OCI-LY7 (cell line): Measurements from ENCODE around the gene INTS3. TPM values are rescaled to one million over a fixed set of nuclear protein-coding genes. Genes with fewer than 3 reads are reported as not detected.

Experiments used
- BruUV-seq: library from RNA; stranded (reverse); fragments of 400-500 nt; replicated peaks from 2 replicates; lab custom pipeline; 2021; lab: Mats Ljungman, UMichigan
- CTCF ChIA-PET: fragments of 300-600 bp; sonication (Branson Sonifier 250); formaldehyde crosslinking; loops from one replicate; lab custom pipeline; 2022; ENCODE audit warnings: antibody characterized with exemption; ENCODE audit not compliant: unreplicated experiment; lab: Charles Lee
- POLR2A ChIA-PET: fragments of 300-600 bp; sonication (Branson Sonifier 250); formaldehyde crosslinking; loops from one replicate; lab custom pipeline; 2022; ENCODE audit warnings: antibody characterized with exemption; lab: Charles Lee
- DNase-seq: peaks from one replicate; pipeline ENCODE4 v3.0.0-alpha.2; 2015; ENCODE audit warnings: low spot score
- H2AFZ ChIP-seq: fragments of 200-600 bp; sonication (generic), shearing (Covaris generic); 2 replicates; pipeline ENCODE4 v1.6.1; 2014; ENCODE audit warnings: mild to moderate bottlenecking, antibody characterized with exemption, low read length, moderate library complexity
- H3K27ac ChIP-seq: fragments of 200-600 bp; sonication (generic); 2 replicates; pipeline ENCODE4 v1.5.1; 2014; ENCODE audit warnings: mixed run types, low read depth, mild to moderate bottlenecking, moderate library complexity, low read length, inconsistent platforms; ENCODE audit not compliant: poor library complexity, severe bottlenecking
- H3K36me3 ChIP-seq: fragments of 200-600 bp; sonication (generic); 2 replicates; pipeline ENCODE4 v1.6.1; 2014; ENCODE audit warnings: mild to moderate bottlenecking, antibody characterized with exemption, low read length, moderate library complexity, mixed read lengths; ENCODE audit not compliant: insufficient read depth
- H3K4me1 ChIP-seq: fragments of 200-600 bp; sonication (generic); 2 replicates; pipeline ENCODE4 v1.5.1; 2014; ENCODE audit warnings: mild to moderate bottlenecking, low read length; ENCODE audit not compliant: insufficient read depth, poor library complexity, severe bottlenecking
- H3K4me2 ChIP-seq: fragments of 200-600 bp; sonication (generic); 2 replicates; pipeline ENCODE4 v1.6.1; 2014; ENCODE audit warnings: mild to moderate bottlenecking, low read length
- H3K4me3 ChIP-seq: fragments of 200-600 bp; sonication (generic); 2 replicates; pipeline ENCODE4 v1.5.1; 2014; ENCODE audit warnings: mild to moderate bottlenecking, low read depth, low read length; ENCODE audit not compliant: poor library complexity, severe bottlenecking
- H3K79me2 ChIP-seq: fragments of 200-600 bp; sonication (generic); 2 replicates; pipeline ENCODE4 v1.6.1; 2016; ENCODE audit warnings: low read depth, mild to moderate bottlenecking, low read length, moderate library complexity, mixed read lengths; ENCODE audit not compliant: insufficient read depth
- H3K9me2 ChIP-seq: fragments of 200-600 bp; sonication (generic); 2 replicates; pipeline ENCODE4 v1.6.1; 2016; ENCODE audit warnings: mild to moderate bottlenecking, low read length, mixed read lengths; ENCODE audit not compliant: insufficient read depth
- H3K9me3 ChIP-seq: fragments of 200-600 bp; sonication (generic); 2 replicates; pipeline ENCODE4 v1.6.1; 2014; ENCODE audit warnings: mild to moderate bottlenecking, mixed run types, low read length, mixed read lengths
- H4K20me1 ChIP-seq: fragments of 200-600 bp; sonication (generic); 2 replicates; pipeline ENCODE4 v1.6.1; 2014; ENCODE audit warnings: mild to moderate bottlenecking, antibody characterized with exemption, low read length, moderate library complexity, mixed read lengths; ENCODE audit not compliant: insufficient read depth
- EZH2phosphoT487 ChIP-seq: fragments of 200-600 bp; sonication (generic); IDR thresholded peaks from 2 replicates; pipeline ENCODE4 v1.6.1; 2018; ENCODE audit warnings: low read depth, borderline replicate concordance, mild to moderate bottlenecking, mixed run types, antibody characterized with exemption, low read length, moderate library complexity, mixed read lengths
- intact Hi-C: fragments of 100-400 bp; cut with micrococcal nuclease; formaldehyde crosslinking; loops from one replicate; pipeline ENCODE4 v1.10.0; 2022; ENCODE audit not compliant: unreplicated experiment
- total RNA-seq, 2 experiments: library from RNA; depleted of rRNA in 1 of 2; stranded (reverse); fragments of >200 nt in 1 of 2; shearing (Covaris generic) in 1 of 2; gene quantifications; 2 replicates each; pipeline ENCODE4 v1.2.3, GENCODE V29; 2014 to 2022
- TF ChIP-seq, protein P1 (sequence below): fragments of 200-600 bp; sonication (generic); conservative IDR thresholded peaks from 2 replicates; pipeline ENCODE4 v1.5.1; 2014; ENCODE audit warnings: mild to moderate bottlenecking, antibody characterized with exemption, low read length, moderate library complexity, mixed read lengths

INTS3 gene
- total RNA-seq, 2 experiments from 2014 or later, result 33.5 to 67.3 TPM

GRCh38 chr1:153767519-153767918 is 39.7 kb downstream of the INTS3 start:
- no peak overlapping the region for H3K4me2 ChIP-seq
- BruUV-seq, result no TSS peak

DNA sequence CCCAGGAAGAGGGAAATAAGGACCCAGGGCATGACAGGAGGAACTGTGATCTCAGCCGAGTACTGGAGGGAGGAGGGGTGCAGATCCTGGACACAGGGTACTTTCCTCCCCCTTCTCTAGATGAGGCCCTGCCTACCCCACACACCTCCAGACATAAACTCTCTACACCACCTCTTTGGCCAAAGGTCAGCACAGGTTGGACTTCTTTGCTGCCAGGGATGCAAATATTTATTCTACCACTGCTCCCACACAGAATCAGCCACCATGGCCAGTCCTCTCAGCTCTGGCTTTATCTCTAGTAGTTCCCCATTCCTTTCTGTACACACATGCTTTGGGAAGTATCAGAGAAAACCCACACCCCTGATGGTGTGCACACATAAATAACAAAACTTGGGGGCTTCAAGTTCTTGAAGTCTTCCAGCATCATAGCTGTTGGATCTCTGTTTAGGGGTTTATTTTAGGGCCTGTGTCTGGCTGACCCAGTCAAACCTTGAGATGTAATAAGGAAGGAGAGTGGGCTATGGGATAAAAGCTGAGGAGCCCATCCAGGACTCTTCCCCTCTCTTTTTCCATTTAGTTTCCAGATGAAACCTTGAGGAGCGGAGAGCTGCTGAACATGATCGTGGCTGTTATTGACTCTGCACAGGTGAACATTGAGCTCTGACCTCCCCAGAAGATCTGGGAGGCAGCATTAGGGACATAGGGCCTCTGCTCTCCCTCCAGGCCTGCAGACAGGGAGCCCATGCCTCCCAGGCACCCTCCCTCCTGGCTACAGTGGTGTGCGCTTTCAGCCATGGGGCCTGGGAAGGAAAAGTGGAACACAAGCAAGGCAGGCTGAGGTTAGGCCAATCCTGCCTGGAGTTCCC is 40.7 kb downstream of the INTS3 start:
- CTCF ChIA-PET, result no interaction called here
- intact Hi-C loops, result no loop called here

More at GRCh38 chr1:153767519-153767918, 39.7 kb downstream of the INTS3 start:
- no peaks in the 10 kb centered on the region for H3K79me2 ChIP-seq
- POLR2A ChIA-PET, result interaction anchor here (1.2 kb wide), 1 partner anchor 17 kb away, joined by 4 read pairs; no protein-coding TSS in a partner anchor
- no peak for TF ChIP-seq EZH2phosphoT487
- TF ChIP-seq, protein P1, sequence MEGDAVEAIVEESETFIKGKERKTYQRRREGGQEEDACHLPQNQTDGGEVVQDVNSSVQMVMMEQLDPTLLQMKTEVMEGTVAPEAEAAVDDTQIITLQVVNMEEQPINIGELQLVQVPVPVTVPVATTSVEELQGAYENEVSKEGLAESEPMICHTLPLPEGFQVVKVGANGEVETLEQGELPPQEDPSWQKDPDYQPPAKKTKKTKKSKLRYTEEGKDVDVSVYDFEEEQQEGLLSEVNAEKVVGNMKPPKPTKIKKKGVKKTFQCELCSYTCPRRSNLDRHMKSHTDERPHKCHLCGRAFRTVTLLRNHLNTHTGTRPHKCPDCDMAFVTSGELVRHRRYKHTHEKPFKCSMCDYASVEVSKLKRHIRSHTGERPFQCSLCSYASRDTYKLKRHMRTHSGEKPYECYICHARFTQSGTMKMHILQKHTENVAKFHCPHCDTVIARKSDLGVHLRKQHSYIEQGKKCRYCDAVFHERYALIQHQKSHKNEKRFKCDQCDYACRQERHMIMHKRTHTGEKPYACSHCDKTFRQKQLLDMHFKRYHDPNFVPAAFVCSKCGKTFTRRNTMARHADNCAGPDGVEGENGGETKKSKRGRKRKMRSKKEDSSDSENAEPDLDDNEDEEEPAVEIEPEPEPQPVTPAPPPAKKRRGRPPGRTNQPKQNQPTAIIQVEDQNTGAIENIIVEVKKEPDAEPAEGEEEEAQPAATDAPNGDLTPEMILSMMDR, result no peak
- peaks cover 10% of the 10 kb centered on the region for H3K4me1 ChIP-seq
- intact Hi-C loops, result no loop called here
- H3K36me3 ChIP-seq, result peaks cover 85% of the 10 kb centered on the region
- H3K4me3 ChIP-seq, result no peak overlapping the region
- H2AFZ ChIP-seq, result no peak overlapping the region
- no peaks in the 10 kb centered on the region for H3K9me3 ChIP-seq
- no peak overlapping the region for H3K27ac ChIP-seq
- no peaks in the 10 kb centered on the region for H4K20me1 ChIP-seq
- no peaks in the 10 kb centered on the region for H3K9me2 ChIP-seq
- CTCF ChIA-PET, result no interaction called here
- DNase-seq, result no peak

More for the DNA sequence above, 40.7 kb downstream of the INTS3 start:
- Histone ChIP-seq H3K9me2 (no peaks in the 10 kb centered on the region), H3K79me2 (no peaks in the 10 kb centered on the region), H4K20me1 (no peaks in the 10 kb centered on the region), H3K4me1 (peaks cover 10% of the 10 kb centered on the region), H3K27ac (no peak overlapping the region), H2AFZ (no peak overlapping the region), H3K36me3 (peaks cover 85% of the 10 kb centered on the region), H3K4me2 (no peak overlapping the region), H3K4me3 (no peak overlapping the region), H3K9me3 (no peaks in the 10 kb centered on the region)
- POLR2A ChIA-PET, result interaction anchor here (0.6 kb wide), 1 partner anchor 30 kb away, joined by 3 read pairs; no protein-coding TSS in a partner anchor
- BruUV-seq, result no TSS peak
- no peak for DNase-seq
- TF ChIP-seq, protein P1, result no peak
